ENCODE measurements around the gene SORBS1. TPM values are rescaled to one million over a fixed set of nuclear protein-coding genes. Genes with fewer than 3 reads are reported as not detected.

The SORBS1 gene
- total and polyA plus RNA-seq, 4 donors: 33.2 to 71.3 (median 44.1) TPM

DNA sequence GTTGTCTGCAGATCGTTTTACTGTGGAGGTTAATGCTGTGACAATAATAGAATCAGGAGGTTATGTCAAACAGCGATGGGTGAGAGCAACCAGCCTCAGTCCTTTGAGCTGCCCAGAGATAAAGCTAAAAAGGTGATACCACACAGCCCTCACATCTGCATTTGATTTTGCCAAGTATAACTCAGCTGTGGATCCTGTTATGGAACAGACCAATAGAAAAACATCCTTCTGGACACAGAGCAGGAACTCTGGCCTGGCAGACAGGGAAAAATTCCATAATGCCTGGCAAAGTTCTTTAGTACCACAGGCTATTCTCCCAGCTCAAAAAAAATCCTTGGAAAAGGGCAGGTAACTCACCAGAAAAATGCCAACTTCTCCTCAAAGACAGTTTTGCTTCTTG is 183.2 kb downstream of the SORBS1 start:
- TF ChIP-seq JUND (IDR thresholded peaks at IDR 0.05): no peak
- no peak for TF ChIP-seq GABPA (IDR thresholded peaks at IDR 0.05 in 1 of 2, conservative IDR thresholded peaks at IDR 0.05 in 1 of 2)
- no peak for TF ChIP-seq HNF4G (IDR thresholded peaks at IDR 0.05)
- TF ChIP-seq, protein P1, sequence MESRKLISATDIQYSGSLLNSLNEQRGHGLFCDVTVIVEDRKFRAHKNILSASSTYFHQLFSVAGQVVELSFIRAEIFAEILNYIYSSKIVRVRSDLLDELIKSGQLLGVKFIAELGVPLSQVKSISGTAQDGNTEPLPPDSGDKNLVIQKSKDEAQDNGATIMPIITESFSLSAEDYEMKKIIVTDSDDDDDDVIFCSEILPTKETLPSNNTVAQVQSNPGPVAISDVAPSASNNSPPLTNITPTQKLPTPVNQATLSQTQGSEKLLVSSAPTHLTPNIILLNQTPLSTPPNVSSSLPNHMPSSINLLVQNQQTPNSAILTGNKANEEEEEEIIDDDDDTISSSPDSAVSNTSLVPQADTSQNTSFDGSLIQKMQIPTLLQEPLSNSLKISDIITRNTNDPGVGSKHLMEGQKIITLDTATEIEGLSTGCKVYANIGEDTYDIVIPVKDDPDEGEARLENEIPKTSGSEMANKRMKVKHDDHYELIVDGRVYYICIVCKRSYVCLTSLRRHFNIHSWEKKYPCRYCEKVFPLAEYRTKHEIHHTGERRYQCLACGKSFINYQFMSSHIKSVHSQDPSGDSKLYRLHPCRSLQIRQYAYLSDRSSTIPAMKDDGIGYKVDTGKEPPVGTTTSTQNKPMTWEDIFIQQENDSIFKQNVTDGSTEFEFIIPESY (IDR thresholded peaks at IDR 0.05): no peak
- TF ChIP-seq, protein P2, sequence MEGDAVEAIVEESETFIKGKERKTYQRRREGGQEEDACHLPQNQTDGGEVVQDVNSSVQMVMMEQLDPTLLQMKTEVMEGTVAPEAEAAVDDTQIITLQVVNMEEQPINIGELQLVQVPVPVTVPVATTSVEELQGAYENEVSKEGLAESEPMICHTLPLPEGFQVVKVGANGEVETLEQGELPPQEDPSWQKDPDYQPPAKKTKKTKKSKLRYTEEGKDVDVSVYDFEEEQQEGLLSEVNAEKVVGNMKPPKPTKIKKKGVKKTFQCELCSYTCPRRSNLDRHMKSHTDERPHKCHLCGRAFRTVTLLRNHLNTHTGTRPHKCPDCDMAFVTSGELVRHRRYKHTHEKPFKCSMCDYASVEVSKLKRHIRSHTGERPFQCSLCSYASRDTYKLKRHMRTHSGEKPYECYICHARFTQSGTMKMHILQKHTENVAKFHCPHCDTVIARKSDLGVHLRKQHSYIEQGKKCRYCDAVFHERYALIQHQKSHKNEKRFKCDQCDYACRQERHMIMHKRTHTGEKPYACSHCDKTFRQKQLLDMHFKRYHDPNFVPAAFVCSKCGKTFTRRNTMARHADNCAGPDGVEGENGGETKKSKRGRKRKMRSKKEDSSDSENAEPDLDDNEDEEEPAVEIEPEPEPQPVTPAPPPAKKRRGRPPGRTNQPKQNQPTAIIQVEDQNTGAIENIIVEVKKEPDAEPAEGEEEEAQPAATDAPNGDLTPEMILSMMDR (IDR thresholded peaks at IDR 0.05; ENCODE audit: low read depth, low read length, missing input control): no peak
- no peak for TF ChIP-seq EGR1 (IDR thresholded peaks at IDR 0.05; ENCODE audit: low read depth in 2 of 2)
- no peak for TF ChIP-seq FOXA2 (IDR thresholded peaks at IDR 0.05)
- TF ChIP-seq FOXA1 (IDR thresholded peaks at IDR 0.05): no peak
- no peak for TF ChIP-seq HNF4A (conservative IDR thresholded peaks at IDR 0.05)
- TF ChIP-seq, protein P3, sequence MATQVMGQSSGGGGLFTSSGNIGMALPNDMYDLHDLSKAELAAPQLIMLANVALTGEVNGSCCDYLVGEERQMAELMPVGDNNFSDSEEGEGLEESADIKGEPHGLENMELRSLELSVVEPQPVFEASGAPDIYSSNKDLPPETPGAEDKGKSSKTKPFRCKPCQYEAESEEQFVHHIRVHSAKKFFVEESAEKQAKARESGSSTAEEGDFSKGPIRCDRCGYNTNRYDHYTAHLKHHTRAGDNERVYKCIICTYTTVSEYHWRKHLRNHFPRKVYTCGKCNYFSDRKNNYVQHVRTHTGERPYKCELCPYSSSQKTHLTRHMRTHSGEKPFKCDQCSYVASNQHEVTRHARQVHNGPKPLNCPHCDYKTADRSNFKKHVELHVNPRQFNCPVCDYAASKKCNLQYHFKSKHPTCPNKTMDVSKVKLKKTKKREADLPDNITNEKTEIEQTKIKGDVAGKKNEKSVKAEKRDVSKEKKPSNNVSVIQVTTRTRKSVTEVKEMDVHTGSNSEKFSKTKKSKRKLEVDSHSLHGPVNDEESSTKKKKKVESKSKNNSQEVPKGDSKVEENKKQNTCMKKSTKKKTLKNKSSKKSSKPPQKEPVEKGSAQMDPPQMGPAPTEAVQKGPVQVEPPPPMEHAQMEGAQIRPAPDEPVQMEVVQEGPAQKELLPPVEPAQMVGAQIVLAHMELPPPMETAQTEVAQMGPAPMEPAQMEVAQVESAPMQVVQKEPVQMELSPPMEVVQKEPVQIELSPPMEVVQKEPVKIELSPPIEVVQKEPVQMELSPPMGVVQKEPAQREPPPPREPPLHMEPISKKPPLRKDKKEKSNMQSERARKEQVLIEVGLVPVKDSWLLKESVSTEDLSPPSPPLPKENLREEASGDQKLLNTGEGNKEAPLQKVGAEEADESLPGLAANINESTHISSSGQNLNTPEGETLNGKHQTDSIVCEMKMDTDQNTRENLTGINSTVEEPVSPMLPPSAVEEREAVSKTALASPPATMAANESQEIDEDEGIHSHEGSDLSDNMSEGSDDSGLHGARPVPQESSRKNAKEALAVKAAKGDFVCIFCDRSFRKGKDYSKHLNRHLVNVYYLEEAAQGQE (IDR thresholded peaks at IDR 0.05): no peak
- TF ChIP-seq YY1 (IDR thresholded peaks at IDR 0.05): no peak
- no peak for TF ChIP-seq TAF1 (conservative IDR thresholded peaks at IDR 0.05)
- TF ChIP-seq, protein P4, sequence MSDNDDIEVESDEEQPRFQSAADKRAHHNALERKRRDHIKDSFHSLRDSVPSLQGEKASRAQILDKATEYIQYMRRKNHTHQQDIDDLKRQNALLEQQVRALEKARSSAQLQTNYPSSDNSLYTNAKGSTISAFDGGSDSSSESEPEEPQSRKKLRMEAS (IDR thresholded peaks at IDR 0.05): no peak
- TF ChIP-seq NR2F2 (IDR thresholded peaks at IDR 0.05): no peak
- TF ChIP-seq RAD21 (IDR thresholded peaks at IDR 0.05): no peak
- TF ChIP-seq SP1 (IDR thresholded peaks at IDR 0.05): no peak
- no peak for TF ChIP-seq RXRA (IDR thresholded peaks at IDR 0.05)
- TF ChIP-seq, protein P5, sequence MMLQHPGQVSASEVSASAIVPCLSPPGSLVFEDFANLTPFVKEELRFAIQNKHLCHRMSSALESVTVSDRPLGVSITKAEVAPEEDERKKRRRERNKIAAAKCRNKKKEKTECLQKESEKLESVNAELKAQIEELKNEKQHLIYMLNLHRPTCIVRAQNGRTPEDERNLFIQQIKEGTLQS (IDR thresholded peaks at IDR 0.05): no peak
- H3K4me3 ChIP-seq (ENCODE audit: low read depth in 1 of 3, low read length in 3 of 3): no peak overlapping the region
- 75% methylated on average over 2 of the region's 2 CpGs for WGBS
- peaks cover 0 to 13% (median 4%) of the 10 kb centered on the region in 4 donors for H3K4me1 ChIP-seq (ENCODE audit: control insufficient read depth in 4 of 4, insufficient read depth in 4 of 4, low read length in 3 of 4)
- H3K36me3 ChIP-seq (ENCODE audit: control insufficient read depth in 4 of 4, insufficient read depth in 3 of 4, low read depth in 1 of 4, low read length in 3 of 4): peaks cover 0 to 34% (median 31%) of the 10 kb centered on the region in 4 donors
- no peak overlapping the region for H3K9ac ChIP-seq (ENCODE audit: low read depth in 1 of 2, low read length in 2 of 2)
- DNase-seq (ENCODE audit: low spot score): no peak
- no peaks in the 10 kb centered on the region for H3K27me3 ChIP-seq (ENCODE audit: control insufficient read depth in 4 of 4, insufficient read depth in 4 of 4, low read length in 3 of 4)
- no peaks in the 10 kb centered on the region for H3K9me3 ChIP-seq (ENCODE audit: control insufficient read depth in 4 of 4, low read length in 3 of 4)
- H3K27ac ChIP-seq (ENCODE audit: low read depth in 1 of 2, low read length in 2 of 2): no peak overlapping the region

All from liver (tissue), 9 donors.